ENCODE measurements around the gene ANKLE1.

ANKLE1 gene, protein sequence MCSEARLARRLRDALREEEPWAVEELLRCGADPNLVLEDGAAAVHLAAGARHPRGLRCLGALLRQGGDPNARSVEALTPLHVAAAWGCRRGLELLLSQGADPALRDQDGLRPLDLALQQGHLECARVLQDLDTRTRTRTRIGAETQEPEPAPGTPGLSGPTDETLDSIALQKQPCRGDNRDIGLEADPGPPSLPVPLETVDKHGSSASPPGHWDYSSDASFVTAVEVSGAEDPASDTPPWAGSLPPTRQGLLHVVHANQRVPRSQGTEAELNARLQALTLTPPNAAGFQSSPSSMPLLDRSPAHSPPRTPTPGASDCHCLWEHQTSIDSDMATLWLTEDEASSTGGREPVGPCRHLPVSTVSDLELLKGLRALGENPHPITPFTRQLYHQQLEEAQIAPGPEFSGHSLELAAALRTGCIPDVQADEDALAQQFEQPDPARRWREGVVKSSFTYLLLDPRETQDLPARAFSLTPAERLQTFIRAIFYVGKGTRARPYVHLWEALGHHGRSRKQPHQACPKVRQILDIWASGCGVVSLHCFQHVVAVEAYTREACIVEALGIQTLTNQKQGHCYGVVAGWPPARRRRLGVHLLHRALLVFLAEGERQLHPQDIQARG

DNA sequence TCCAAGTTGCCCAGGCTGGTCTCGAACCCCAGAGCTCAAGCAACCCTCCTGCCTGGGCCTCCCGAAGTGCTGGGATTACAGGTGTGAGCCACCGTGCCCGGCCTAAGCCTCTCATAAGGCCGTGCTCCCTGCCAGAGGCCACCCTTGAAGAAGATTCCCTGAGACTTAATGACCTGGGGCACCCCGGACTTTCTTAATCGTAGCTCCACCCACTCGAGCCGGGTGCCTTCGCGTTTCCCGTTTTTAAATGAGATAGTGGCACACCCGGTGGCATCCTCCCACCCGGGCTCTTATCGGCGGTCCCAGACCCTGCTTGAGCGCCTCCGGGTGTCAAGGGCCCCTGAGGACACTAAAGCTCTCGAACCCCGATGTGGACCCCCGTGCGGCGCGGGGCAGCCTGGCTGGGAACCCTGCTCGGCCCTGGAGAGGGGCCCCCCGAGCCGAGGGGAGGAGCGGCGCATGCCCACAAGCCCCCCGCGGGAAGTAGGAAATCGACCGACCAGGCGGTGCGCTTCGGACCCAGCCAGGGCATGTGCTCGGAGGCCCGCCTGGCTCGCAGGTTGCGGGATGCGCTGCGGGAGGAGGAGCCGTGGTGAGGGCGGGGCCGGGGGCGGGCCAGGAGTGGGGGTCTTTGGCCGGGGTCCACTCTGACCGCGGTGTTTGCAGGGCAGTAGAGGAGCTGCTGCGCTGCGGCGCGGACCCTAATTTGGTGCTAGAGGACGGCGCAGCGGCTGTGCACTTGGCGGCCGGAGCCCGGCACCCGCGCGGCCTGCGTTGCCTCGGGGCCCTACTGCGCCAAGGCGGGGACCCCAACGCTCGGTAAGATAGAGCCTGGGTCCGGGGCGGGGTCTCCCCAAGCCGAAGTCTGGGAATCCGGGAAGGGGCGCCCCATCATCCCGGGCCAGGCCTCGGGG, at the start of gene ANKLE1:
ANKLE1 (plus strand) TSS at position 511 of the 914 bp plus-strand sequence; CDS start at position 531, 20 bp downstream.
- DNase-seq (ENCODE audit: low spot score): peak; percentile 52

DNA sequence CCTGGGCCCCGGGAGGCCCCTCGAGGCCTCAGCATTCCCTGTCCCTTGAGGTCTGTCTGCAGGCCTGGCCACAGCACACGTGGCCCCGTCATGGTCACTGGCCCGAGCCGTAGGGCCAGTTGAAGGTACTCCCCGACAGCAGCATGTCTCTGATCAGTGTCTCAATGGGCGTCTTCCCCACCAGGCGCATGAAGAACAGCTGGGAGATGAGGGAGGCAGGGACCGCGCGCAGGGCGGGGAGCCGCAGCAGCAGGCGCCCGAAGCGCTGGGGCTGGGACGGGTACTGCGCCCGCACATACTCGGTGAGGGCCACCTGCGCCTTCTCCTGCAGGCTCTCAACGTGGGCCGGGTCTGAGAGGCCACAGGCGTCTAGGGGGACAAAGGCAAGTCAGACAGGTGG, 49.4 kb upstream of the ANKLE1 start:
- DNase-seq (ENCODE audit: low spot score): no peak

DNA sequence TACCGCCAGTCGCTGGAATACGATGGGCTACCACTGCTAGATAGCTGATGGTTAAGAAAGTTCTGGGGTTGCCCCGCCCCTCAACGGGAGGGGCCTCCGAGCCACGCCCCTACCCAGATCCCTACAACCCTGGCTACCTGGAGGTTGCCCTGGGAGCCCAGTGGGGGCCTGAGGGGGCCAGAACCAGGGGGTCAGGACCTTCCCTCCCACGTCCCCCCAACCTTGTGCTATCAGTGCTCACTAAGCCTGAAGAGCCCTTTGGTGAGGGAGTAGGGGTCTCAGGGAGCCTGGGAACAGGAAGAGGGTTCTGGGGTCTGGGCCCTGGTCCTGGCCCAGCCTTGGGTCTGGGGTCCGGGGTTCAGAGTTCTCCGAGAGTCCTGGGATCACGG, 46.8 kb upstream of the ANKLE1 start:
- DNase-seq (ENCODE audit: low spot score): peak; percentile 74

DNA sequence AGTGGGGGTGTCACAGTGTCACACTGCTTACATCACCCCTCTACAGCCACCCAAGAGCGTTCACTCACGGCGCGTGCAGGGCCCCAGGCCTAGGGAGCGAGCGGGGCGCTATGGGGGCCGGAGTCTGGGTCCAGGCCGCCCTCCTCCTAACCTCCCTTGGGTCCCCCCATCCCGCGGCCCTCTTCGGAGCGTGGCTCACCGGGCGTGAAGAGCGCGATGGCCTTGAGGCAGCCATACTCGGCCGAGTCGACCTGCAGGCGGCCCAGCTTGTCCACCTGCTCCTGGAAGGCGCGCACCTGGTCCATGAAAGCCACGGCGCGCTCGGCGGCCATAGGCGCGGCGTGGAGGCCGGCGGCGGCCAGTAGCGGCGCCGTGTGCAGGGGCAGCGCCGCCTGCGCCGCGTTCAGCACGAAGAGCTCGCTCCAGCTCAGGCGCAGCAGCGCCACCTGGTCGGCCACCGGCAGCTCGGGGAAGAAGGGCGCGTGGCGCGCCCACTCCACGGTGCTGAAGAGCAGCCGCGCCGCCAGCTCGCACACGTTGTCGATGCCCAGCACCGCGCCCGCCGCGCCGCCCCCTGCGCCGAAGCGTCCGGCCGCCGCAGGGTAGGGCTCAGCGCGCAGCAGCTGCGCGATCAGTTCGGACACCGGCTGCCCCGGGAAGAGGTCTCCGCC, 46.3 kb upstream of the ANKLE1 start:
- DNase-seq (ENCODE audit: low spot score): peak; percentile 83

DNA sequence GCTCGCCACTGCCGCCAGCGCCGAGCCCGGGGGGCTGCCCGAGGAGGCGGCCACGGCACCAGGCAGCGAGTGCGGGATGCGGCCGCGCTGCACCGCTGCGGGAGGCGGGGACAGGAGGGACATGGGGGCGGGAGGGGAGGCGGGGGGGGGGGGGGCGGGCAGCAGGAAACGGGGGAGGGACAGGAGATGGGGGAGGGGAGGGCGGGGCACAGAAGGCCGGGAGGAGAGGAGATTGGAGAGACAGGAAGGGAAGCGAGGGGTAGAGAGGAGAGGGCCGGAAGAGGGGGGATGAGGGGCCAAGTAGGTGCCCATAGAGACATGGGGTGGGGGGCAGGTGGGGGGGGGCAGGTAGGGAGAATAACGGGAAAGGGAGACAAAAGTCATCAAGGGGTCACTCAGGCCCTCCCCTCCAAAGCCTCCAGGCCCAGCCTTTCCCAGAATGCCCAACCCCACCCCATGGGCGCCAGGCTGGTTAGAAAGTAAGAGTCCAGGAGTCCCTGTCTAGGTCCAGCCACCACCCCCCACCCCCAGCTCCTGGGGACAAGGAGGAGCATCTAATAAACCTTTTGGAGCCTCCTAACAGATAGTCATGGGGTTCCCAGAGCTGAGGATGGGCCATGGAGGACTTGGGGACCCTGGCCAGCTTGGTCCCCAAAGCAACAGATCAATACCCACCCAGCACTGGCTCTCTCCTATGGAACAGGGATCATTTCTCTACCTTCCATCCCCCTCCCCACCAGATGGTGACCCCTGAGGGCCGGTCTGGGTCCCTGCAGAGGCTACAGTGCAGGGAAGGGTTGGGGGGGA, 45.5 kb upstream of the ANKLE1 start:
- DNase-seq (ENCODE audit: low spot score): peak; percentile 84

DNA sequence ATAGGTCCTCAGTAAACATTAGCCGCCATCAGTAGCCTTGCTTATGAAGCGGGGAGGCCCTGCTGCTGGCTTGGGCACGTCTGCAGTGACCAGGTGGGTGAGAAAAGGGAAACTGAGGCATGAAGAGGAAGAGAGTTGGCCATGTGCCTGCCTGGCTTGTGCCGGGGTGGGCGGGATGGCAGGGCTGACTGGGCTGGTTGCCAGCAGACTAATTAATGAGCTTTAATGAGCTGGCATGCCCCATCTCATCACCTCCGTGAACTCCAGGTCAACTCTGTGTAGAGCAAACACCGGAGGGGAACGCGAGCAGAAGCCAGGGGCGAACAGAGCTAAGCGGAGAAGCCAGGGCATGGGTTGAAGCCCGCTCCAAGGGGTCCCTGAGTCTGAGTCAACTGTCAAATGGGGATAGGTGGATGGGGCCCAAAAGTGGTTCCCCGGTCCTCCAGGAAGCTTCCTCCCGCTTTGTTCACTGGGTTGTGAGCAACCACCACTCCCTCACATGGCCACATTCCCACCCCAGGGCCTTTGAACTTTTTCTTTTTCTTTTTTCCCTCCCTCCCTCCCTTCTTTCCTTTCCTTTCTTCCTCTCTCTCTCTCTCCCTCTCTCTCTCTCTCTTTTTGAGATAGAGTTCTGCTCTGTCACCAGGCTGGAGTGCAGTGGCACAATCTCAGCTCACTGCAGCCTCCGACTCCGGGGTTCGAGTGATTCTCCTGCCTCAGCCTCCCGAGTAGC, 44.7 kb upstream of the ANKLE1 start:
- DNase-seq (ENCODE audit: low spot score): no peak

DNA sequence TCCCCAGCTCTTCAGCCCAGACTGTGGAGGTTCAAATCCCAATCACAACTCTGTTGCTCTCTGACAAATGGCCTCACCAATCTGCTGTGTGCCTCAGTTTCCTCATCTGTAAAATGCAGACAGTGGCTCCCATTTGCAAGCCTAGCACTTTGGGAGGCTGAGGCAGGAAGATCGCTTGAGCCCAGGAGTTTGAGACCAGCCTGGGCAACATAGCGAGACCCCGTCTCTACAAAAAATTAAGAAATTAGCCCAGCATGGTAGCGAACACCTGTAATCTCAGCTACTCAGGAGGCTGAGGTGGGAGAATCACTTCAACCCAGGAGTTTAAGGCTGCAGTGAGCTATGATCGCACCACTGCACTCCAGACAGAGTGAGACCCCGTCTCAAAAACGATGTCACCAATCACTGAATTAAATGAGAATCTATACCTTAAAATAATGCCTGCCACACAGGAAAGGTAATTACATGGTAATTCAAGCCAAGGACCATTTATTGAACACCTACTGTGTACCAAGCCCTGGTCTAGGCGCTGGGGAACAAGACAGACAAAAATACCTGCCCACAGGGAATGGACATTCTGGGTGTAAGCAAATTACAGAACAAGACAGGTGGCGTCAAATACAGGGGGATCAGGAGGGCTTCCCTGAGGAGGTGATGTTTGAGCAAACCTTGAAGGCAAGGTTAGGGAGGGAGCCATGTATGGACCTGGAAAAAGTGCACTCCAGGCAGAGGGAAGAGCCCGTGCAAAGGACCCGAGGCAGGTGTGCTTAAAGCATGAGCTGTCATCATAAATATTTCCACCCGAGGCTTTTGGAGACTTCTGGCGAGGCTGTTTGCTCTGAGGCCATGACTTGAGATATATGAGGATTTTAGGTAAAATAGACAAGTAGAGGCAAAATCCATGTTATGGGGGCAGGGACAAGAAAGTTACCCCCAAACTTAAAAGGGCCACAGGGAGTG, 43.7 kb upstream of the ANKLE1 start:
- no peak for DNase-seq (ENCODE audit: low spot score)

DNA sequence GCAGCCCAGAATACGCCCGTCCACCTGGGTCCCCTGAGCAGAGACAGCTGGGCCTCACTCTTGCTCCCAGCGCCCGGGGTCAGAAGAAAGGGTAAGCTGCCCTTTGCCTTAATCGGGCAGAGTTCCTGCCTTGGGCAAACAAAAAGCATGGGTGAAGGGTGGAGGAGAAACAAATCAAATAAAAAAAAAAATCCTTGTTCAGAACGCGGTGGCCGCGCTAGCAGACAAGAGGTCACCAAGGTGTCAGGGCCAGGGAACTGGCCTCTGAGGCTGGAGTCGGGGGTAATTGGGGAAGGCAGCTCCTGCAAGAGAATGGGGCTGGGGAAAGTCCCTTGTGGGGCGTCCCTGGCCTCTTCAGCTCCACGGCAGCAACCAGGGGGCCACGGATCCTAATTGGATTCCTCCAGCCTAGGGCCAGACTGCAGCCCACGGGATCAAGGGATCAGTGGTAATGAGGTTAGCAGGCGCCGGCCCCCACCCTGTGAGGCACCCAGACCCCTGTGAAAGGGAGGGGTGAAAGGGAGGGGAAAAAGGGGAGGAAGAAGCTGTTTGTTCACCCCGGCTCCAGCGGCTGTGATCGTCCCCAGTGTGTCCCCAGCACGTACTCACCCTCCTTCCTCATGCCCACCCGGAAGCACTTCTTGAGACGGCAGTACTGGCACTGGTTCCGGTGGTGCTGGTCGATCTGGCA, 41.5 kb upstream of the ANKLE1 start:
- DNase-seq (ENCODE audit: low spot score): no peak

DNA sequence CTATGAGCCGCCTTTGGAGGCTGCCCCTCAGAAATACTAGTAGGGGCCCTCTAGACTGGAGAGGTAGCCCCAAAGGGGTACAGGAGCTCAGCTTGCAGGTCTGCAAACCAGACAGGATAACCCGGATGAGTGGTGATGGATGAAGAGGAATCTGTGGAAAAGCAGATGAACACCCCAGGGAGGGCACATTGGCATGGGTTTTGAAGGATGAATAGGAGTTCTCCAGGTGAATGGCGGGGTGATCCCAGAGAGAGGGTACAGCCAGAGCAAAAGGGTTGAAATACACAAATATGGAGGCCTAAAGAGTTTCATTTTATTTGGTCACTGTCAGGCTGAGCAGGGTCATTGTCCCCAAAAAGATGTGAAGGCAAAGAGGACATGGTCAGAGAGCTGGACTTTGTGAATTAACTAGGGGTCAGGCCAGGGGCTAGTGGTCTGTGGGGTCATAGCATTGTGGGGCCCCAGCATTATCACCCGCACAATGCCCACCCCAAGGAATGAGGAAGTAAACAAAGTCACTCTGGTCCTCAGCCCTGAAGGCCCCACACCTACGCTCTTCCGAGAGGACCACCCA, 40.8 kb upstream of the ANKLE1 start:
- DNase-seq (ENCODE audit: low spot score): no peak

DNA sequence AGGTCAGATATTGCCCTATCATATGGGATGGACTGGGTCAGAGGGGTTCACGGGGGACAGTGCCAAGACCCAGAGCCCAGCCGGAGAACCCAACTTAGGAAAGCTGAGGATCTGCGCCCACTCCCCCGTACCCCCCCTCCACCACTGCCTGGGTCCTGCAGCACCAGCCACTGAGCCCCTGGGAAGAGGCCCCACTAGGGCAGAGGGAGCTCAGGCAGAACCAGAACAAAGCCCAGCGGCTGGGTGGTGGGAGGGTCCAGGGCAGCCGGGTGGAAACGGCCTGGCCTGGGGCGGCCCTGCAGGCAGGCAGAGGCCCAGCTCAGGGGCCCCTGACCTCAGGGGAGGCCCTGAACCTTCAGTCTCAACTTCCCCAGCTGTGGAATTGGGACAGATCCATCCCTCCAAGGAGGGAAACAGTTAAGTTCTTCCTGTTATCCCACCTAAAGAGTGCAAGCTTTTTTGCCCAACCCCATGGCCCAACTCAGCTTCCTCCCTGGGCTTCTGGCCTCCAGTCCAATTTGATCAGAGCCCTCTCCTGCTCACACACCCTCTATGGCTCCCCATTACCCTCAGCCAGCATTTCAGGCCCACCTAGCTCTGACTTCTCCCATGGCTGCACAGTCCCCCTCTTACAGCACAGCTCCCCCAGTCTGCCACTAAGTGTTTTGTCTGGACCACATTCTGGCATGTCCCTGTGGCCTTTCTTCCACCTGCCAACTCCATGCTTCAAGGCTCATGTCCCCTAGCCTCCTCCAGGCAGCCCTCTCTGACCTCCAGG, 39.1 kb upstream of the ANKLE1 start:
- DNase-seq (ENCODE audit: low spot score): no peak

DNA sequence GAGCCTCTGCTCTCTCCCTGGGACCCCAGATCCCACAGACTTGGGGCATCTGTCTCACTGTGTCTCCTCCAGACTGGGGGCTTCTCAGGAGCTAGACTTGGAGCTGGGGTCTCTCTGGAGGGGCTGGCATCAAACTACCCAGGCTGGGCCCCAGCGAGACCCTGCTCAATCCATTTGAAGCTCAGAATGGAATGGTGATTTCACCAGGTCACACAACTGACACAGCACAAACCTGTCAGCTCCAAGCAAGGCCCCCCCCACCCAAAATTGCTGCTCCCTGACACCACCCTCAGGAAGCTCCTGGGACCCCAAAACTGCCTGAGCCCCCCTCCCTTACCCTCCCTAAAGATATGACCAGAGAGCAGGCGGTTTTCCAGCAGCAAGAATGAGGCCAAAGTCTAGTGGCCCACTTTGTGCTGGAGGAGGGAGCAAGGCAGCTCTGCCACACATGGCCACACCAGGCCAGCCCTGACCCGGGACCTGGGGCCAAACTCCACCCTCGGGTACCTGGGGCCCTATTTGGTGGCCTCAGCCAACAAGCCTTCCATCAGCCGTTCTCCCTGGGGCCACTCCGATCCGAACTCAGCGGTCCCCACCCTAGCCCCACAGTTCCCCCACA, 38.4 kb upstream of the ANKLE1 start:
- DNase-seq (ENCODE audit: low spot score): peak; percentile 24

DNA sequence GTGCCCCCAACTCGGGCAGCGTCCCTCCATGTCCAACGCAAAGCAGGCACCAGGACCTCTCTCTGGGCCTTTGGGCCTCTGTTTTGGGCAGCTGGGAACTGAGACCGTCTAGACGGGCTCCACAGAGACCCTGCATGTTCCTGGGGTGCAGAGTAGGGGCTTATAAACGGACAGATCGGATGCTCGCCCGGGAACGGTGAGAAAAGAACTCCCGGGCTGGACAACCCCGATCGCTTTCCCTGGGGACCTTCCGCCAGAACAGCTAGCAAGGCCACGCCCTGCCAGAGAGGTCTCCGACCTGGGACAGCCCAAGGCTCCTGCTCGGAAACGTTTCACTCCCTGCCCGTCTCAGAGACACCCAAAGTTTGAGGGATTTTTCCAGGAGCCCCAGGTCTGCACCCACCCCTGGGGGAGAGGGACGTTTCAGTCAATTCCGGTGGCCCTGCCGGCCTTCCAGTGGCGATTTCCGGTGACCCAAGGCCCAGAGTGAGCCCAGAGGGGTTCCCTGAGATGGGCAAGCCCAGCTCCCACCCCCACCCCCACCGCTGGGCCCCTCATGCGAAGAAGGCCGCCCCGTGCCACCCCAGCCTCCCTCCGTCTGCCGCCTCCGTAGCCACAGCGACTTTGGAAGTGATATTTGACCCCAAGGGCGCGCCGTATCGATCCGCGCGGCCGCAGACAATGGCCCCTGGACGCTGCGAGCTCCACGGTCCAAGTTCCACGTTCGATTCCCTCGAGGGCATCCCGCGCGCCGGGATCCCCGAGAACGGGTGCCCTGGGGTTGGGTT, 37.7 kb upstream of the ANKLE1 start:
- DNase-seq (ENCODE audit: low spot score): no peak

DNA sequence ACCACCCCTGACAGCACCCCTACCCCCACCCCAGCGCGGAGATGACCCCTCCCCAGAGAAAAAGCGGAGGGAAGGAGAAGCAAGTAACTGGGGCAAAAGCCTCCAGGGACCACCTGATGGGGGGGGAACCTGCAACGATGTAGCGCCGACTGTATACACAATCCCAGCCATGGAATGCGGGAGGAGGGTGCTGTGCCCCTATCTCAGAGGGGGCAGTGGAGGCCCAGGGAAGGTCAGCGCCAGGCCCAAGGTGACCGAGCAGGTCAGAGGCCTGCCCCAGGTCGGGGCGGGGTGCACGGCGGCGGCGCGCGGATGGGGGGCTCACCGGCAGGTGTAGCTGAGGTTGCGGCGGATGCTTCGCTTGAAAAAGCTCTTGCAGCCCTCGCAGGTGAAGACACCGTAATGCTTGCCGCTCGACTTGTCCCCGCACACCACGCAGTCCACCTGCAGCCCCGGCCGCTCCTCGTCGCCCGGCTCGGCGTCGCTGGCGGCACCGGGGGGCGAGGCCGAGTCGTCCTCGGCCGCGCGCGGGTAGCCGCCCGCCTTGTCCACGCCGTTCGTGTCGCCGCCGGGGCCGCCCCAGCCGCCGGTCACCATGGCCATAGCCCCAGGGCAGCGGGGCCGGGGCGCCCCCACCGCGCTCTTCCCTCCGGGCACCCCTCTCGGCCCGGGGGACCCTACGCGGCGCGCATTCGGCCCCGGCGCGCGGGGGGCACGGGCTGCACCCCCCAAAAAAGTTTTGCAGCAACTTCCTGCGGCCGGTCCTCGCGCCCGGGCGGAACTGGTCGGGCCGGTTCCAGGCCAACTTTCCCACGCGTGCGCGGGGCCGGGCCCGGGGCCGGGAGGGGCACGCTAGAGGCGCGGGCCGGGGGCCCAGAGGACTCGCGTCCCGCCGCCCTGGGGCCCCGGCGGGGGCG, 36.8 kb upstream of the ANKLE1 start:
- no peak for DNase-seq (ENCODE audit: low spot score)

DNA sequence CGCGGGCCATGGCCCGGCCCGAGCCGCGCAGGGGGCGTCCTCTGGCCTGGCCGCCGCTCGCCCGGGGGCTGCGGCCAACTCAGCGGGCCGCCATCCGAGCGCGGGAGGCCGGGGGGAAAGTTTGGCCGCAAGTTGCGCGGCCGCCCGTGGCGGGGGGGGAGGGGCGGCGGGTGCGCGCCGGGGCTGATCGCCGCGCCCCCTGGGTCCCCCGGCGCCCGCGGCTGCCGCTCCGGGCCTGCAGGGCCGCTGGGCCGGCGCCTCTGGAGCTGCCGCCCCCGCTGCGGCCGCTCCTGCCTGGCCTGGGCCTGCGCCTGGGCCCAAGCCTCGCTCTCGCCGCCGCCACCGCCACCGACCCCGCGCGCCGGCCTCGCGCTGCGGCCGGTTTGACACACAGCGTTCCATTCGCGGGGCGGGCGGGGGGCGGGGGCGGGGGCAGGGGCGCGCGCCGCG, 36.1 kb upstream of the ANKLE1 start, which contains the start of gene NR2F6:
NR2F6 (minus strand) TSS at position 385 of the 450 bp plus-strand sequence. CDS start 699 bp downstream, outside the sequence.
- DNase-seq (ENCODE audit: low spot score): no peak
